Muscle layer of colon (tissue), 2 donors: Measurements from ENCODE around the gene SLC66A2.

Experiments used
- H3K27ac ChIP-seq: one replicate; pipeline ENCODE4 v1.7.0; 2013; ENCODE audit warnings: low read depth, mild to moderate bottlenecking, low read length, moderate library complexity
- H3K27me3 ChIP-seq, 2 donors: one replicate each; pipeline ENCODE4 v1.7.0; 2013; ENCODE audit warnings: low read length in 2 of 2, mild to moderate bottlenecking in 2 of 2; ENCODE audit not compliant: insufficient read depth in 2 of 2, control insufficient read depth in 1 of 2
- H3K36me3 ChIP-seq: one replicate; pipeline ENCODE4 v1.7.0; 2013; ENCODE audit warnings: mild to moderate bottlenecking, low read length; ENCODE audit not compliant: insufficient read depth
- H3K4me1 ChIP-seq: one replicate; pipeline ENCODE4 v1.7.0; 2013; ENCODE audit warnings: mild to moderate bottlenecking, low read length; ENCODE audit not compliant: insufficient read depth
- H3K4me3 ChIP-seq, 2 donors: one replicate each; pipeline ENCODE4 v1.7.0; 2013; ENCODE audit warnings: low read length in 2 of 2, low read depth in 1 of 2, mild to moderate bottlenecking in 1 of 2, moderate library complexity in 1 of 2
- H3K9ac ChIP-seq: one replicate; pipeline ENCODE4 v1.7.0; 2013; ENCODE audit warnings: low read length
- H3K9me3 ChIP-seq: one replicate; pipeline ENCODE4 v1.7.0; 2013; ENCODE audit warnings: mild to moderate bottlenecking, low read length
- donor health status: abdominal sarcoma.
- donor health status: Adenocarcinoma of cecum.

The SLC66A2 gene

DNA sequence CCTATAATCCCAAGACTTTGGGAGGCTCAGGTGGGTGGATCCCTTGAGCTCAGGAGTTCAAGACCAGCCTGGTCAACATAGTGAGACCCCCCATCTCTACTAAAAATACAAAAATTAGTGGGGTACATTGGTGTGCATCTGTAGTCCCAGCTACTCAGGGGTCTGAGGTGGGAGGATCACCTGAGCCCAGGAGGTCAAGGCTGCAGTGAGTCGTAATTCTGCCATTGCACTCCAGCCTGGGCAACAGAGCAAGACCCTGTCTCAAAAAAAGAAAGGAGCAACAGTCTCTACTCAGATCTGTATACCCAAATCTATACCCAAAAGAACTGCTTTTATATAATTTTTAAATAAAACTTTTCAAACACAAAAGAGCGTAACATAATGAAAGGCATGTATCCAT, 7.5 kb upstream of the SLC66A2 start:
- no peaks in the 10 kb centered on the region for H3K4me1 ChIP-seq
- no peak overlapping the region for H3K27ac ChIP-seq
- H3K4me3 ChIP-seq, result no peak overlapping the region
- H3K27me3 ChIP-seq, result peaks cover 0 to 11% of the 10 kb centered on the region in 2 donors
- no peaks in the 10 kb centered on the region for H3K36me3 ChIP-seq
- H3K9ac ChIP-seq, result no peak overlapping the region
- H3K9me3 ChIP-seq, result no peaks in the 10 kb centered on the region

DNA sequence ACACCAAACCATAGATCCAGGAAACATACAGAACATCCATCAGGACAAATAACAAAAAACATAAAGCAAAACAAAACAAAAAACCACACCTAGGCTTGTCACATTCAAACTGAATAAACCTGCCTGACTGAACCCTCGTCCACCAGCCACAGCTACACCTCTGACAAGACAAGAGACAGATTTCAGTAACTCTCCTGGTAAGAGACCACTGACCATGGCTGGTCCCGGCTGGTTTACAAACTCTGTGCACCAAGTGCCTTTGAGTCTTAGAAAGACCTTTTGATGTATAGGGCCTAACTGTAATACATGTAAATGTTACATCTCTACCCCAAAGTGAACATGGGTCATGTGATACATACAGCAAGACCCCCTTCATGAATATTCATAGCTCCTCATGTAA, 4.8 kb upstream of the SLC66A2 start:
- Histone ChIP-seq H3K9me3 (no peaks in the 10 kb centered on the region), H3K27me3 (peaks cover 0 to 5% of the 10 kb centered on the region in 2 donors), H3K9ac (no peak overlapping the region), H3K4me1 (no peaks in the 10 kb centered on the region), H3K4me3 (no peak overlapping the region), H3K36me3 (no peaks in the 10 kb centered on the region), H3K27ac (no peak overlapping the region)

- peaks cover under 1% of the 10 kb centered on the region for H3K4me1 ChIP-seq
- no peak overlapping the region for H3K9ac ChIP-seq
- no peak overlapping the region for H3K27ac ChIP-seq
- no peaks in the 10 kb centered on the region for H3K36me3 ChIP-seq
- H3K27me3 ChIP-seq, result peaks cover 0 to 4% of the 10 kb centered on the region in 2 donors
- H3K4me3 ChIP-seq, result no peak overlapping the region
- H3K9me3 ChIP-seq, result no peaks in the 10 kb centered on the region
Measured at GRCh38 chr18:79955302-79956075, 4.0 kb upstream of the SLC66A2 start.

- no peaks in the 10 kb centered on the region for H3K36me3 ChIP-seq
- H3K9ac ChIP-seq, result no peak overlapping the region
- H3K27ac ChIP-seq, result no peak overlapping the region
- peaks cover 7% of the 10 kb centered on the region for H3K4me1 ChIP-seq
- no peaks in the 10 kb centered on the region for H3K9me3 ChIP-seq
- H3K4me3 ChIP-seq, result no peak overlapping the region
- peaks cover 0 to 2% of the 10 kb centered on the region in 2 donors for H3K27me3 ChIP-seq
Measured at GRCh38 chr18:79954791-79955190, 3.3 kb upstream of the SLC66A2 start.

DNA sequence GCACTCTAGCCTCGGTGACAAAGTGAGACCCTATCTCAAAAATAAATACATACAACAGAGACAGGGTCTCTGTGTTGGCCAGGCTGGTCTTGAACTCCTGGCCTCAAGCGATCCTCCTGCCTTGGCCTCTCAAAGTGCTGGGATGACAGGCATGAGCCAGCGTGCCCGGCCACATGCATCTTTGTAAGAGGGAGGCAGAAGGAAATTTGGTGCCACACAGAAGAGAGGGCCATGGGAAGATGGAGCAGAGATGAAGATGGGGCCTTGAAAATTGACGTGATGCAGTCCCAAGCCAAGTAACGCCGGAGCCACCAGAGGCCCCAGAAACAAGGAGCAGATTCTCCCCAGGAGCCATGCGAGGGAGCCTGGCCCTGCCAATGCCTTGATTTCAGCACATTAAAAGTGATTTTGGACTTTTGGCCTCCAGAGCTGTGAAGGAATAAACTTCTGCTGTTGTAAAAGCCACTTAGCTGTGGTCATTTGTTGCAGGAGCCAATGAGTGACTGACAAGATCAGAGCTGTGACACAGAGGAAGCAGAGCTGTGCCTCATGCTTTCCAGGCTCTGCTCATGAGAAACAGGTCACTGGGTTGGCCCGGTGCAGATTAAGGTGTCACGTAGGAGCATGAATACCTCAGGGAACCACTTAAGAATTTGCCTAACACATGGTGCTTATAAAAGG, 2.7 kb upstream of the SLC66A2 start:
- H3K9me3 ChIP-seq, result no peaks in the 10 kb centered on the region
- H3K27me3 ChIP-seq, result no peaks in the 10 kb centered on the region
- H3K4me3 ChIP-seq, result no peak overlapping the region
- H3K27ac ChIP-seq, result no peak overlapping the region
- peaks cover 14% of the 10 kb centered on the region for H3K4me1 ChIP-seq
- H3K9ac ChIP-seq, result no peak overlapping the region
- no peaks in the 10 kb centered on the region for H3K36me3 ChIP-seq

DNA sequence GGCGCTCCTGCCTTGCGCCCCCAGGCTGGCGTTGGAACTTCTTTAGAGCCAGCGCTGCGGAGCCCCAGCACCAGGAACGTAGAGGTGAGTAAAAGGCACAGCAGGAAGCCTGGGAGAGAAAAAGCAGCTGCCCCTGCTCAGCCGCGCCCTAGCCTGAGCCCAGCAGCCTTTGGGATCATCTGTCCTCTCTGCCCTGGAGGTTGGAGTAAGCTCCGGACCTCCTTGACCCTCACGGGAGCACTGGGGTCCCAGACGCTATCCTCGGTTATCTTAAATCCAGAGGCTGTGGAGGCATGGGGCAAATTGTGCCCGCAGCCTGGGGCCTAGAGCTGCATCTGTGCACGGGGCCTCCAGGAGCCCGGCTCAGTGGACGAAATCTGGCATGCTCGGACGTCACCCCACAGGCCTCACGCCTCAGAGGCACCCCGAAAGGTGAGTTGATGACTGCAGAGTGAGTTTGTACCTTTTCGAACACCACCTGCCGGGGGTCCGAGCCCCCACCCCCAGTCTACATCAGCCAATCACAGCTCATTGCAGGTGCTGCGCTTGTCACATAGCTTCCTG, 1.6 kb upstream of the SLC66A2 start:
- no peaks in the 10 kb centered on the region for H3K27me3 ChIP-seq
- H3K4me3 ChIP-seq, result no peak overlapping the region
- H3K4me1 ChIP-seq, result peaks cover 23% of the 10 kb centered on the region
- H3K9me3 ChIP-seq, result no peaks in the 10 kb centered on the region
- H3K36me3 ChIP-seq, result no peaks in the 10 kb centered on the region
- no peak overlapping the region for H3K27ac ChIP-seq
- H3K9ac ChIP-seq, result no peak overlapping the region

DNA sequence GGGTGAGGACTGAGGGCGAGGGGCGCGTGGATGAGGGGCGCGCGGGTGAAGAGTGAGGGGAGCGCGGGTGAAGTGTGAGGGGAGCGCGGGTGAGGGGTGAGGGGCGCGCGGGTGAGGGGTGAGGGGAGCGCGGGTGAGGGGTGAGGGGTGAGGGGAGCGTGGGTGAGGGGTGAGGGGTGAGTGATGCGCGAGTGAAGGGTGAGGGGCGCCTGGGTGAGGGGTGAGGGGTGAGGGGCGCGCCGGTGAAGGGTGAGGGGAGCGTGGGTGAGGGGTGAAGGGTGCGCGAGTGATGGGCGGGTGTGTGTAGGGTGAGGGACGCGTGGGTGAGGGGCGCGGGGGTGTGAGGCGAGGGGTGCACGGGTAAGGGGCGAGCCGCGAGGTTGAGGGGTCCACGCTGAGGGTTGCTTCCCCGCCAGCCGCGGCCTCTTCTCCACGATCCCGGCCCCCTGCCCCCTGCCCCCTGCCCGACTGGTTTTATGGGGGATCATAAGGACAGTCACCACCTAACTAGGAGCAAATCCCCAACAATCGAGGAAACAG, 1.1 kb upstream of the SLC66A2 start:
- Histone ChIP-seq H3K36me3 (no peaks in the 10 kb centered on the region), H3K27me3 (no peaks in the 10 kb centered on the region), H3K27ac (no peak overlapping the region), H3K9ac (no peak overlapping the region), H3K9me3 (no peaks in the 10 kb centered on the region), H3K4me3 (peak overlapping the region in 1 of 2 donors; percentile 91), H3K4me1 (peaks cover 28% of the 10 kb centered on the region)

GRCh38 chr18:79950515-79951341, 725 bp downstream of the SLC66A2 start:
- Histone ChIP-seq H3K27ac (peak overlapping the region; percentile 63), H3K9ac (peak overlapping the region; percentile 36), H3K4me1 (peaks cover 28% of the 10 kb centered on the region), H3K36me3 (no peaks in the 10 kb centered on the region), H3K9me3 (no peaks in the 10 kb centered on the region), H3K4me3 (peak overlapping the region; percentile 72 to 91), H3K27me3 (no peaks in the 10 kb centered on the region)

DNA sequence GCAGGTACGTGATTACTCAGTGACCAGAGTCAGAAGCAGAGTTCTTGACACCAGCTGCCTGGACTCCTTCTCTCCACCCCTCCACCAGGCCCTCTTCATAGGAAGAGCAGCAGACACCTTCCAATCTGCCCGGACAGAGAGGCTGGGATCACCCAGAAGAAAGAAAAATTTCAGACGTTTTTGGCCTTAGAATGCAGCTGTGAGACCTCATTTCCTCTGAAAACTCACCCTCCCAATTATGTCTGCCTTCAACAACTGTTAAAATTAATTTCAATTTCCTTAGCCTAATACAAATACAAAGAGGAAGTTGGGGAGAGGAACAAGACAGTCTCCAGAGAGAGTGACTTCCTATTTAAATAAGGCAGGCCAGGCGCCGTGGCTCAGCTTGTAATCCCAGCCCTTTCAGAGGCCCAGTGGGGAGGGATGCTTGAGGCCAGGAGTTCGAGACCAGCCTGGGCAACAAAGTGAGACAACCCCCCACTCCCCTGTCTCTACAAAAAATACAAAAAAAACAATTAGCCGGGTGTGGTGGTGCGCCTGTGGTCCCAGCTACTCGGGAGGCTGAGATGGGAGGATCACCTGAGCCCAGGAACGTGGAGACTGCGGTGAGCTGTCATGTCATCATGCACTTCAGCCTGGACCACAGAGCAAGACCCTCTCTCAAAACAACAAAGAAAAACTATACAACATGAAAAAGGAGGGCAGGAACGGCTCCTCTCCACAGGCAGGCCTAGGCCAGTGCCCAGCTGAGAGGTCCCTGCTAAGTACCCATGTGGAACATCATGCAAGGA, 1.6 kb downstream of the SLC66A2 start:
- peaks cover 28% of the 10 kb centered on the region for H3K4me1 ChIP-seq
- H3K27ac ChIP-seq, result peak overlapping the region; percentile 7
- H3K4me3 ChIP-seq, result peak overlapping the region in 1 of 2 donors; percentile 72
- peak overlapping the region; percentile 36 for H3K9ac ChIP-seq
- H3K27me3 ChIP-seq, result no peaks in the 10 kb centered on the region
- no peaks in the 10 kb centered on the region for H3K36me3 ChIP-seq
- no peaks in the 10 kb centered on the region for H3K9me3 ChIP-seq

DNA sequence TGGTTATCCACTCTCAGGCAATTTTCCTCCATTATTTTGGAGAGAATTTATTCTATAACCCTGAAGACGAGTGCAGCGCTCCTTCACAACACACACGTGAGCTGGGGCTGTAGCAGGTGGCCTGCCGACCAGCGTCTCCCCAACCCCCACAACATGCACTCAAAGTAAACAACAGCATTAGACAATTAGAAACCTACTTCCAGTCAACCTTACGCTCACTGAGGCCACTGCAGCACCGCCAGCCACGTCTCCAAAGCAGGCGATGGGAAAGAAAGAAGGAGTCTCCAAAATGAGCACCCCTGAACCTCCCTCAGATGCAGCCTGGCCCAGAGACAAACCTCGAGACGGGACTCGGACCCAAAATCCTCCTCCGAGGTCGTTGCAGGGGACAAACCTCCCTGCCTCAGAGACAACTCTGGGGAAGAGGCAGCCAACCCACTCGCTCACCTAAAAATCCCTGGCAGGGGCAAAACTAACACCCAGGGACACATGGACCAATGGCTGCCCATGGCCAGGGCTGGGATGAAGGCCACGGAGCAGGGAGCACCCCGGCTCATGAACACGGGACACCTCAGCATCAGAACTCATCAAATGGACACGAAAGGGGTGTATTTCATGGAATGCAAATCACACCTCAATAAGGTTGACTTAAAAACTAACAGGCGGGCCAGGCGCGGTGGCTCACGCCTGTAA, 2.6 kb downstream of the SLC66A2 start:
- peaks cover 28% of the 10 kb centered on the region for H3K4me1 ChIP-seq
- no peak overlapping the region for H3K27ac ChIP-seq

More for the DNA sequence above, 2.6 kb downstream of the SLC66A2 start:
- H3K4me3 ChIP-seq, result no peak overlapping the region
- no peaks in the 10 kb centered on the region for H3K27me3 ChIP-seq
- no peaks in the 10 kb centered on the region for H3K36me3 ChIP-seq
- H3K9me3 ChIP-seq, result no peaks in the 10 kb centered on the region
- H3K9ac ChIP-seq, result no peak overlapping the region
